DMS53 (cell line): ENCODE data around the gene SGPP1.
"Not testable (repeated sequence)": the region's sequence is repeated elsewhere in the genome, so short reads cannot be mapped to it uniquely, and the experiment has no call there.

ENCODE experiments used
- DNase-seq: peaks from one replicate; lab custom pipeline; 2025; lab: John Stamatoyannopoulos, UW

The SGPP1 gene

DNA sequence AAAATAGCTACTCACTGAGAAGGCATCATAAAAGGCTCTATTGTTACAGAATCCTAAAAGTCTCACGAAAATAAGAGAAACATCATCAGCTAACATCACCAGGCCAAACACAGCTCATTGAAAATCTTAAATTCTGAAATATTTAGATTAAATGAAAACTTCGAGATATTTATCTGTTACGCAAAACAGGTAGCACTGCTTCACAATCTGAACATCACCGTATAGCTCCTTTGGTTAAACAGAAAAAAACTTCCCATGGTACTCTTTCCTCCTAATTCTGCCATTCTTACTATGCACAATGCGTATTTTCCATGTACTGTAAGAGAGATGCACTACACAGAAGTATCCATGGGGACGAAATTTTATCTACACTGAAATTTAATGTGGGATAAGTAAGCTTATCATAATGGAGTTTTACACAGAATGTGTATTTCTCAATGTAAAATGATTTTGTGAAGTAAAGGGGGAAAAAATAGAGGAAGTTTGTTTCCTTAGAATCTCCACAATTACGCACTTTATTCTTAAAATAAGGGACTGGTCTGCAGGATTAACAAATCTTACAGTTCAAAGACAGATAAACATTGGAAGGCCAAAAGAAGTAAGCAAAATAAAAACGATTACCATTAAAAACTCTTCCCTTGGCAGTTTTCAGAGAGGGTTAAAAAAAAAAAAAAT, 1.9 kb downstream of the SGPP1 start:
- no peak for DNase-seq

DNA sequence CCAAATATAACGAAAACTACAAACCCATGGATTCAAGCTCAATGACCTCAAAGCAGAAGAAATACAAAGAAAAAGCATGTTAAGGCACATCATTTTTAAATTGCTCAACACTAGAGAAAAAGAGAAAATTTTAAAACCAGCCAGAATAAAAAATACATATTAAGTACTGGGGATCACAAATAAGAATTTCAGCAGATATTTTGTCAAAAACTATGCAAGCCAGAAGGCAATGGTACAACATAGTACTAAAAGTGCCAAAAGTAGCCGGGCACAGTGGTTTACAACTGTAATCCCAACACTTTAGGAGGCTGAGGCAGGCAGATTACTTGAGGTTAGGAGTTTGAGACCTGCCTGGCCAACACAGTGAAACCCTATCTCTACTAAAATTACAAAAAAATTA, 10.2 kb downstream of the SGPP1 start:
- DNase-seq: peak; percentile 43

DNA sequence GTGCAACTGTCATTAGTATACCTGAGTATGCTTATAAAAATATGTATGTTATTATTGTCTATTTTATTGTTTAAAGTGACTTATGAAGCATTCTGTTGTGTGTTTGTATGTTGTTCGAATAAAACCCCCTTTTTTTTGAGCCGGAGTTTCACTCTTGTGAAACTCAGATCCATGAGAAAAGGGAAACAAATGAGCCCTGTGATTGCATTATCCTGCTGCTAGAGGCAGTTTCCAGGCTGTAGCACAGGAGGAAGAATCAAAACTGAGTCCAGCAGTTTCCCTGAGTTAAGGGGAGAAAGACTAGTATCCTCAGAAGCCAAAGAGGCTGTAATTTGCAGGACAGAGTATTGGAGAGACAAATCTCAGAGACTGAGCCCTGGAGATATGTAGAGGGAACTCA, 12.5 kb downstream of the SGPP1 start:
- DNase-seq: no peak

DNA sequence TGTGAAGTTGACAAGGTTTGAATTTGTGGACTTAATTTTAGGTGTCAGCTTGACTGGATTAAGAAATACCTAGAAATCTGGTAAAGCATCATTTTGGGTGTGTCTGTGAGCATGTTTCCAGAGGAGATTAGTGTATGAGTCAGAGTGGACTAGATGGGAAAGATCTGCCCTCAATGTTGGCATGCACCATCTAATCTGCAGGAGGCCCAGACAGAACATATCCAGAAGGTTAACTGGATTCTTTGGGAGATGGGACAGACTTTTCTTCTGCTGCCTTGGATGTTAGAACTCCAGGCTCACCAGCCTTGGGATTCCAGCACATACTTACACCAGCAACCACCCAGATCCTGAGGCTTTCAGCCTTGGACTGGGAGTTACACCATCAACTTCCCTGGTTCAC, 14.1 kb downstream of the SGPP1 start:
- no peak for DNase-seq

DNA sequence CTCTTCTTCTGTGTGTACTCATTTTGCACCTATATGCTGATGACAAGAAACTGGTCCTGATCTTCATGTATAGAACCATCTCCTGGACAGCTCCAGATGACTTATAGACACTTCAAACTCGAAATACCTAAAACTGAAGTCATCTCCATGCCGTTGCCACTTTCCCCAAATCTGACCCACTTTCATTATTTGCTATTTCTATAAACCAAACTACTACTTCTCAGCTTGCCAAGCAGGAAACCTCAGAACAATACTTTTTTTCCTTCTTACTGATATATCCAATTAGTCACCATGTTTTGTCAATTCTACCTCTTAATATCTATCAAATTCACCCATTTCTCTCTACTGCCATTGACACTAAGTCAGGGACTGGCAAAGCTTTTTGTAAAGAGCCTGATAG, 14.8 kb downstream of the SGPP1 start:
- no peak for DNase-seq

DNA sequence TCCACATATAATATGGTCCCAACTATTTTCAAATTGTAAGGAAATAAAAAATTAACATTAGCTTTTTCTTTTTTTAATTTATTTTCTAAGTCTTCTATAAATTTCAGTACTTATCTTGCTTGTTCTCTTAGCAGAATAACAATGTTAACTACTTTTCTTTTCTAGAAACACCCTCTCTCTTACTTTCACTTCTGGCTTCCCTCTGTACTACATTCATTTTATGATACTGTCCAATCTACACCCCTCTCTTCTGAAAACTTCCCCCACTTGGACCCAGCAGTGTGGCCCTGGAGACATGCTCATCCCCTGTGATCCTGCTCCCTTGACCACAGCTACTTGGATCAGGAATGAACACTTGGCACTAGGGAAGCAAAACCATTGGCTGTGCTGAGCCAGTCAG, 15.7 kb downstream of the SGPP1 start:
- DNase-seq: no peak

DNA sequence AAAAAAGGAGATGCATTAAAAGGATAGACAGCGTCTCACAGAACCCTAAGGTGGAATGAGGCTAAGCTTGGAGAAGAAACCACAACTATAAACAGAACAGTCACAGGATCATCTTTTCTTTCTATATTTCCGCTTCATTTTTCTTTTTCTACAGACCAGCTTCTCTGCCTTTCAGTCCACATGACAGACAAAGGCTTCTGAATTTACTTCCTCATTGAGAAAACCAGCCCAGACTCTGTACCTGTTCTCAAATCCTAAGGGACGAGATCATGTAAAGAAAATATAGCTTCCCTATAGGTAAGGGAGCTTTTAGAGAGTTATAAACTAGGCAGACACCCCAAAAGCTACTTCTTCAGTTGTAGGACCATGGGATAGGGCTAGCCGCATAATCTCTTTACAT, 17.4 kb downstream of the SGPP1 start:
- no peak for DNase-seq

DNA sequence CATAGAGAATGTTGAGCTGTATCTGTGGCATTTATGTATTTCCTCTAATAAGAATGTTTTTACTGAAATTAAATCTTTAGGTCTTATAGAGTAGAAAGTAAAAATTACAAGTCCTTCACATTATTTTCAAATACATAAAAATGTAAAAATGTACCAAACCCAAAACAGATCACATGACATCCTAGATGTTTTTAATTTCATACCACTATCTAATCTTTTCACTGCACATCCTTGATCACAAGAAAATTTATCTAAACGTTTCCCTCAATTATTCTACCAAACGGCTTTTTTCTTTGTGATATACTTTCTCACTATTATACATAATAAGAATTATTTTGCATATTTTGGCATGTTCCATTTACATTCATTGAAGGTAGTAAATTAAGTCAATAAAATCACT, 18.3 kb downstream of the SGPP1 start:
- no peak for DNase-seq

DNA sequence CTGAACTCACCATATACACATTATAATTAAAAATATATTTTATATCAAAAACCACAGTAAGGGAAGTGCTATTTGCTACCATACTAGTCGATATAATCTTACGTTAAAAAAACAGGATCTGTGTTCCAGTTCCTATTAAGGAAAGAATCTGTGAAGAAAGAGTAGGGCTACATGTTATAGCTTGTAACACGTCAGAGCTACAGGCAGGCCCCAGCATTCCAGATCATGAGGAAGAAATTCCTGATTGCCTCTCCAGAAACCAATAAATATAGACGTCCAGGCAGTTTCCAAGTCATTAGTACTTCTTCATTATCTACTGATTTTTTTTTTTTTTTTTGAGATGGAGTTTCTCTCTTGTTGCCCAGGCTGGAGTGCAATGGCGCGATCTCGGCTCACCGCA, 20.6 kb downstream of the SGPP1 start:
- DNase-seq: no peak

DNA sequence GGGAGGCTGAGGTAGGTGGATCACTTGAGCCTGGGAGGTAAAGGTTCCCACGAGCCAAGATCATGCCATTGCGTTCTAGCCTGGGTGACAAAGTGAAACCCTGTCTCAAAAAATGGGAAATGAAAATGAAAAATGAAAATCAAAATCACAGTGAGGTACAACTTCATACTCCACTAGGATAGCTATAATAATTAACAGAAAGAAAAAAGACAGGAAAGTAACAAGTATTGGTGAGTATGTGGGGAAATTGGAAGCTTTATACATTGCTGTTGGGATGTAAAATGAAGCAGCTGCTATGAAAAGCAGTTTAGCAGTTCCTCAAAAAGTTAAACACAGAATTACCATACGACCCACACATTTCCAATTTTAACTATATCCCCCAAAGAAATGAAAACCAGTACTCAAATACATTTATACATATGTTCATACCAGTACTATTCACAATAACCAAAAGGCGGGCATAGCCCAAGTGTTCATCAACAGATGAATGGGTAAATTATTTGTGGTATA, 22.2 kb downstream of the SGPP1 start:
- DNase-seq: no peak

DNA sequence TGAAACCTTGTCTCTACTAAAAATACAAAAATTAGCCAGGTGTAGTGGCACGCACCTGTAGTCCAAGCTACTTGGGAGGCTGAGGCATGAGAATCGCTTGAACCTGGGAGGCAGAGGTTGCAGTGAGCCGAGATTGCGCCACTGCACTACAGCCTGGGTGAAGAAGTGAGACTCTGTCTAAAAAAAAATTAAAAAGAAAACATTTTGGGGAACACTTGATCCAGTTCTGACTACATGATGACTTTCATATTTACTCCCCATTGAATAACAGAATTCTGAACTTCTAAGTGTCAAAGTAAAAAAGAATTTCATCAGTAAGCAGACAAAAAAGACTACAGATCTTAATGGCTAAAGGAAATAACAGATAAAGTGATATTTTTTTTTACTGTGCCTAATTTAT, 25.3 kb downstream of the SGPP1 start:
- not testable (repeated sequence) for DNase-seq

DNA sequence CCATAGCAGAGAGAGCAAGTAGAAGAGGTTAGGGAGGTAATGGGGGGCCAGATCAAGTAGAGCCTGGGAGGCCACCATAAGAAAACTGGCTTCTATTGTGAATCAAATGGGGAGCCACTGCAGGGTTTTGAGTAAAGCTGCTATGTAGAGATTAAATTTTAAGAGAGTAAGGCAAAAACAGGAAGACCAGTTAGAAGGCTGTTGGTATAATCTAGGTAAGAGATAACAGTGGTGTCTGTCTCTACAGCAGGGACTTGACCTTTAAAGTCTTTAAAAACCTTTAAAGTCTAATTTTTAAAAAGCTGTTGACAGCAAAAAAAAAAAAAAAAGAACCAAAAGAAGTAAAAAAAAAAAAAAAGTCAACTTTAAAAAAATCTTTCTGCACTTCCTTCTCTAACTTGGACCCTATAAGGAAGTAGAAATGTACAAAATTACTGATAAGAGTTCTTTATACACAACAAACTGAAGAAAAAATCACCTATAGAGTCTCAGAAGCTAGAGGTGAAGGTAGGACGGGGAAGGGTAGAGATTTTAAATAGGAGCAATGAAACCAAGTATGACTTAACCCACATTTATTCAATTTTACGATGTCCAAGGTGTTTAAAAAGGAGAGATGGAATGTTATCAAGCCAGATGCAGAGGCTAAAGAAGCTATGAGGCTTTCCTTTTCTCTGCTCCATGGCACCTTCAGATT, 26.1 kb downstream of the SGPP1 start:
- no peak for DNase-seq

DNA sequence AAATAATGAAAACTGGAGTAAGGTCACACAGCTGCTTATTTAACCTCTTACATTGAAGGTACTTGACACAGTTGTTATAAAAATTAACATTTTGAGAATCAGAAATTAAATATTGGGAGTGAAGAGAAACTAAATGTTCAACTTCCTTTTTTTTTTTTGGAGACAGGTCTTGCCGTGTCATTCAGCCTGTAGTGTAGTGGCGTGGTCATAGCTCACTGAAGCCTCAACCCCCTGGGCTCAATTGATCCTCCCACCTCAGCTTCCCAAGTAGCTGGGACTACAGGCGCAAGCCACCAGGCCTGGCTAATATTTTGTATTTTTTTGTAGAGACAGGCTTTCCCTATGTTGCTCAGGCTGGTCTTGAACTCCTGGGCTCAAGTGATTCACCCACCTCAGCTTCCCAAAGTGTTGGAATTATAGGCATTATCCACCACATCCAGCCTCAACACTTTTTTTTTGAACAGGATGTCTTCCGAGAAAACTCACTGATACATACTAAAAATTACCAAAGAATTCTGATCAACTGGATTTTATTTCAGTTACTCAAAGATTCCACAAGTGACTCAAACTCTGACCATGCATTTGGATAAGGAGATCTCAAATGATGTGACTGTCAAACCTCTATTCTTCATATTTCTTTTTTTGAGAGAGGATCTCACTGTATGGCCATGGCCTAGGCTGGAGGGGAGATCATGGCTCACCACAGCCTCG, 35.4 kb downstream of the SGPP1 start:
- no peak for DNase-seq

DNA sequence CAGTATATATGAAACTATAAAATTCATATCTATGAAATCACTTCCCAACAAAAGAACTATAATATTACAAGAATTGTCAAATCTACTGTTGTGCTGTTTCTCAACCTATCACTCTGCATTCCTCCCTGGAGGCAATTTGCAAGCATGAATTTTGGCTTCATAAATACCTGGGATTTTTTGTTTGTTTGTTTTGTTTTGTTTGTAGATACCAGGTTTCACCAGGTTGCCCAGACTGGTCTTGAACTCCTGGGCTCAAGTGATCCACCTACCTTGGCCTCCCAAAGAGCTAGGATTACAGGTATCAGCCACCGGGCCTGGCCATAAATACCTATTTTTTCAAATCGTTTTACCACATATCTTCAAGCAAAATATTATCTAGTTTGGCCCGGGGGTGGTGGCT, 38.7 kb downstream of the SGPP1 start:
- DNase-seq: no peak

DNA sequence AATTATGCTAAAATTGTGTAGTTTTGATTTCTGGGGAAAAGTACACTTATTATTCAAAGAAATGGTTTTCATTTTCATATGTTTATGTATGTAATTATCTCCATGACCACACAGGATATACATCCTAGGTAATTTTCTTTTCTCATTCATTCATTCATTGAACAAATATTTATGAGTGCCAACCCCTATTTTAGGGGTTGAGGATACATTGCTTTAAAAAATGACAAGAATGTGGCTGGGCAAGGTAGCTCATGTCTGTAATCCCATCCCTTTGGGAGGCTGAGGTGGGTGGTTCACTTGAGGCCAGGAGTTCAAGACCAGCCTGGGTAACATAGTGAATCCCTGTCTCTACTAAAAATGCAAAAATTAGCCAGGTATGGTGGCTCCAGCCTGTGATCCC, 40.9 kb downstream of the SGPP1 start:
- no peak for DNase-seq

DNA sequence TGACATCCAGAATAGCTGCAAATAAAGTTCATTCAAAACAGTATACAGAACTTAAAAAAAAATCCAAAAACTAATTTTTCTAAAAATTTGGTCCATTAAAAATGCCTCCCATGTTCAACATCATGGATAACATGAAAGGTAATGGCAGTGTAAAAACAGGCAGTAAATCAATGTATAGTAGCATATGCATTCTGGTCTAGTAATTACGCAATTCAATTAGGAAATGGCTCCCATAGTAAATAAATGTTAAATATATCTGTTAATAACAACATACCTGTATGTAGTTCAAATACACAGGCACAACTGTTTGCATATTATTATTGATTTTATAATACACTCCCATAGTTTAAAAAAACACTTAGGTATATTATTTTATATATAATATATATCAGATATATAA, 42.5 kb downstream of the SGPP1 start:
- DNase-seq: no peak

DNA sequence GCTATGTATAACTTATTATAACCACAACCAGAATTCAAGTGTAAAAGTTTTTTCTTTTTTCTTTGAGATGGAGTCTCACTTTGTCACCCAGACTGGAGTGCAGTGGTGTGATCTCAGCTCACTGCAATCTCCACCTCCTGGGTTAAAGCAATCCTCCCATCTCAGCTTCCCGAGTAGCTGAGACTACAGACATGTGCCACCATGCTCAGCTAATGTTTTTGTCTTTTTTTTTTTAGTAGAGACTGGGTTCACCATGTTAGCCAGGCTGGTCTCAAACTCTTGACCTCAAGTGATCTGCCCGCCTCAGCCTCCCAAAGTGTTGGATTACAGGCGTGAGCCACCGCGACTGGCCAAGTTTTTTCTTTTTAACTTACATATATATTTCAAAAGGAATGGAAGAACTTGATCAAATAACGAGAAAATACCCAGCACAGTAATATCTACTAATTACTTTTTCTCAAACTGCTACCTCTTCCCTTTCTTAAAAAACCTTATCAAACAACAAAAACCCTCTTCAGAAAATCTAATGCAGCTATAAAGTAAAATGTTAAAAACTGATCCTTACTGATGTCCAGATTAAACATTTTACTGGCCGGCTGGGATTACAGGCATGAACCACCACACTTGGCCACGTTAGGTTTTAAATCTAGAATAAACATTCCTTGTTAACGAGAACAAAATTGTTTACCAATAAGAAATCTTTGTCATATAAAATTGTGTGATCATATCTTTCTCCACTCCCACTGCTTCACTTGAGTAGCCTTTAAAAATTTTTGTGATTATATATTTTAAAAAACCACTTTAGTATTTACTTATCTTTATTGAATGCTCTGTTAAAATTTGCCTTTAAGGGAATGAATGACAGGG, 44.9 kb downstream of the SGPP1 start:
- DNase-seq: no peak

DNA sequence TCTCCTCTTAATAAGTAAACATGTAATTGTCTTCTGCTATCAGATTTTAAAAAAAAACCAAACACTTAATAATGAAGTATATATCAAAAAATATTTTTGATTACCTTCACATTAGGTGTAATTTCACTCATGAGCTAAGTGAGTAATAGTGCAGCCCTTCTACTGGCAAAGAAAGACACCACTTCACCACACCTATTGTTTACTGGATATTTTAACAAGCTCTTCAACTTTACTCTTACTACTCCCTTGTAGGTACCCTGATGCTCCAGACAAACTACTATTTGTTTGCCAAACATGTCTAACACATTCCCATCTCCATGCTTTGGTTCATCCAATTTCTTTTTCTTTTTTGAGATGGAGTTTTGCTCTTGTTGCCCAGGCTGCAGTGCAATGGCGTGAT, 49.3 kb downstream of the SGPP1 start:
- DNase-seq: no peak

DNA sequence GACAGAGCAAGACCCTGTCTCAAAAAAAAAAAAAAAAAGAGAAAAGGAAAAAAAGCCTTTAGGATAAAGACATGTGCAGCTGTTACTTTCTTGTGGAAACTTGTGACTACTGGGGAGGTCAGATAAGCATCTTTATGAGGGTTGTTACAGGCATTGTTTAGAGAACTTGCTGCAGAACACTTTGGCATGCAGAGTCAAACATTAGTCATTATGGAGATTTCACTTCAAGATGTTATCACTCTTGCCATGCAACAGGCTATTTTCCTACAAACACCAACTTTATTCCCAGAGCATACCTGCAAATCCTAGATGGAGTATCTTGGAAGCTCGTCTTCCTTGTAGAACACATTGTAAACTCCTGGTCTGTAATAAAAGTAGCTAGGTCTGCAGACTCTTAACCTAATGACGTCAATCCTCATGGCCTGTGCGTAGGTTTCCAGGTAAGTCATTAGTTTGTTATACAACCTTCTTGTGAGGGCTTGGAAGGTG, 49.9 kb downstream of the SGPP1 start:
- DNase-seq: no peak

DNA sequence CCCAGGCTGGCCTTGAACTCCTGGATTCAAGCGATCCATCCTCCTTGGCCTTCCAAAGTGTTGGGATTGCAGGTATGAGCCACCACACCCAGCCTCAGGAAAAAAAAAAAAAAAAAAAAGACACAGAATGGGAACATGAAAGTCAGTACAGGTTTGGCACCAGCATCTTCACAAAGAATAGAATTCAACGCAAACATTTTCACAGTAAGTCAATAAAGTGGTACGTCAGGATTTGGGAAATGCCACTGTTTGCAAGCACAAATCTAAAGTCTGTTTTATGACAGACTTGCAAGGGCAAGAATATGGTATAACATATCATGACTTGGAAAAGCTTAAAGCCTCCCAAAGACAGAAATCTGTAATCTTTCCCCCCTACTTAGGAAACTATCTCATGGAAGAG, 51.2 kb downstream of the SGPP1 start:
- no peak for DNase-seq

DNA sequence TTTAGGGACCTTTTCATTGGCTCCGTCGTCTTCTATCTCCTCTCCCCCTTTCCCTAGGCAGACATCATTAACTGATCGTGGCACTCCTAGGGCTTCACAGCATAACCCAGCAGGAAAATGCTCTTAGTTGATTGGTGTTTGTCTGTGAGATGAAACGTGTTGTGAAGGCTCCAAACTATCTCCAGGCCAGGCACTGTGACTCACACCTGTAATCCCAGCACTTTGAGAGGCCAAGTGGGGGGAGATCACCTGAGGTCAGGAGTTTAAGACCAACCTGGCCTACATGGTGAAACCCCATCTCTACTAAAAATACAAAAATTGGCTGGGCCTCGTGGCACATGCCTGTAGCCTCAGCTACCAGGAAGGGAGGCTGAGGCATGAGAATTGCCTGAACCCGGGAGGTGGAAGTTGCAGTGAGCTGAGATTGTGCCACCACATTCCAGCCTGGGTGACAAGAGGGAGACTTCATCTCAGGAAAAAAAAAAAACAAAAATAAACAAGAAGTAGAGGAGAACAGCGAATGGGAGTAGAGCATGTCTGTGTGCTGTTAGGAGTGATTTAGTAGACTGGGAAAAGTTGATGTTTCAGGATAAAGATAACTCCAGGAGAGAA, 53.9 kb downstream of the SGPP1 start:
- DNase-seq: no peak

DNA sequence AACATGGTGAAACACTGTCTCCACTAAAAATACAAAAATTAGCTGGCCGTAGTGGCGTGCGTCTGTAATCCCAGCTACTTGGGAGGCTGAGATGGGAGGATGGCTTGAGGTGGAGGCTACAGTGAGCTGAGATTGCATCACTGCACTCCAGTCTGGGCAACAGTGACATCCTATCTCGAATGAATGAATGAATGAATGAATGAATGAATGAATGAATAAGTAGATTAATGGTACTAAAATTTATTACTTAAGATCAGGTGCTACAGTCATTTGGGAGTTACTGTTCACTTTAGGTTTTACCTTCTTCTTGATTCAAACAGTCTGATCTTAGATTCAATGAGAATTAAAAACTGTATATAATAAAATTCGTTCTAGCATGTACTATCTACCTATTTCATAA, 54.6 kb downstream of the SGPP1 start:
- no peak for DNase-seq
